Measurements from ENCODE around the gene SNHG17. TPM values are rescaled to one million over a fixed set of nuclear protein-coding genes. Genes with fewer than 3 reads are reported as not detected.
"Not testable (repeated sequence)": the region's sequence is repeated elsewhere in the genome, so short reads cannot be mapped to it uniquely, and the experiment has no call there.

The SNHG17 gene
- total RNA-seq, 2 experiments from 2014 or later, result 154 to 159 TPM

GRCh38 chr20:38445901-38446425 lies 10.8 kb upstream of the SNHG17 start:
- DNase-seq (no peak), ATAC-seq (no peak)
- TF ChIP-seq CTCF (IDR thresholded peaks at IDR 0.05), result no peak
- peaks cover 13% of the 10 kb centered on the region for H3K36me3 Mint-ChIP-seq (ENCODE audit: low read depth)
- ChIA-PET POLR2A (interaction anchor here (1.0 to 6.6 kb wide), 11 partner anchors 9 to 38 kb away, joined by 3 to 165 read pairs (median 7); partner anchors contain the start of genes RALGAPB and SNHG17), CTCF (interaction anchor here (0.8 to 5.2 kb wide), 15 partner anchors 8 to 316 kb away, joined by 3 to 101 read pairs (median 5); partner anchors contain the start of genes RALGAPB and SNHG17)
- intact Hi-C loops (cut with micrococcal nuclease), result no loop called here
- H3K4me3 Mint-ChIP-seq, result peak overlapping the region; percentile 78
- H3K27me3 Mint-ChIP-seq, result no peaks in the 10 kb centered on the region
- peak overlapping the region; percentile 84 for H3K27ac Mint-ChIP-seq
- peaks cover 40% of the 10 kb centered on the region for H3K4me1 Mint-ChIP-seq (ENCODE audit: low read depth)
- H3K9me3 Mint-ChIP-seq, result no peaks in the 10 kb centered on the region

DNA sequence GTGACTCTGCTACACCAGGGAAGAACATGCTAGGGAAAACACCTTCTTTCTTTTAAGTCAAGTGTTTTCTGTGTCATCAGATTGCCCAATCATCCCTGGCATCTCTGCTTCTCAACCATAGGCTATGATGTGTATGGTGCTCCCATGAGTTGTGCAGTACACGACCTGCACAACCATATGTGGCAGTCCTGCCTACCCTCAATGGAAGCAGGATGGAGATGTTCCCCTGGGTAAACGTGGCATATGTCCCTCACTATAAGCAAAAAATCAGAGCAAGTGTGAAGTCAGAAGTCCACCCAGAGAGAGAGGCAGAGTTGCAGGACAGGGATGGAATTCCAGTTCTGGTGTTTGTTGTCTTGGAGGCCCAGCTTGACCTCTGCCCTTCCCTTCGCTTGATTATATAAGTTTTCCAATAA lies 10.3 kb upstream of the SNHG17 start:
- Mint-ChIP-seq H3K4me3 (no peak overlapping the region), H3K27me3 (no peaks in the 10 kb centered on the region), H3K36me3 (ENCODE audit: low read depth) (peaks cover 9% of the 10 kb centered on the region), H3K4me1 (ENCODE audit: low read depth) (peaks cover 34% of the 10 kb centered on the region), H3K27ac (peak overlapping the region; percentile 49), H3K9me3 (no peaks in the 10 kb centered on the region)
- no peak for DNase-seq
- no peak for TF ChIP-seq CTCF (IDR thresholded peaks at IDR 0.05)
- intact Hi-C loops (cut with micrococcal nuclease), result no loop called here
- ChIA-PET CTCF (interaction anchor here (0.9 to 5.2 kb wide), 12 partner anchors 8 to 106 kb away, joined by 3 to 101 read pairs (median 6); partner anchors contain the start of genes RALGAPB and SNHG17), POLR2A (interaction anchor here (1.0 to 6.6 kb wide), 6 partner anchors 8 to 38 kb away, joined by 3 to 165 read pairs (median 10); partner anchors contain the start of genes RALGAPB and SNHG17)
- no peak for ATAC-seq

GRCh38 chr20:38441916-38442315 lies 6.8 kb upstream of the SNHG17 start:
- Mint-ChIP-seq H3K36me3 (ENCODE audit: low read depth) (no peaks in the 10 kb centered on the region), H3K4me3 (no peak overlapping the region), H3K27ac (no peak overlapping the region), H3K4me1 (ENCODE audit: low read depth) (peaks cover 8% of the 10 kb centered on the region), H3K27me3 (peaks cover 3% of the 10 kb centered on the region), H3K9me3 (no peaks in the 10 kb centered on the region)
- DNase-seq, result no peak
- CTCF ChIA-PET, result no interaction called here
- ATAC-seq, result no peak
- intact Hi-C loops (cut with micrococcal nuclease), result no loop called here
- TF ChIP-seq CTCF (IDR thresholded peaks at IDR 0.05), result no peak
- POLR2A ChIA-PET, result interaction anchor here (1.2 to 4.1 kb wide), 2 partner anchors 10 to 16 kb away, joined by 3 to 15 read pairs; no protein-coding TSS in a partner anchor

DNA sequence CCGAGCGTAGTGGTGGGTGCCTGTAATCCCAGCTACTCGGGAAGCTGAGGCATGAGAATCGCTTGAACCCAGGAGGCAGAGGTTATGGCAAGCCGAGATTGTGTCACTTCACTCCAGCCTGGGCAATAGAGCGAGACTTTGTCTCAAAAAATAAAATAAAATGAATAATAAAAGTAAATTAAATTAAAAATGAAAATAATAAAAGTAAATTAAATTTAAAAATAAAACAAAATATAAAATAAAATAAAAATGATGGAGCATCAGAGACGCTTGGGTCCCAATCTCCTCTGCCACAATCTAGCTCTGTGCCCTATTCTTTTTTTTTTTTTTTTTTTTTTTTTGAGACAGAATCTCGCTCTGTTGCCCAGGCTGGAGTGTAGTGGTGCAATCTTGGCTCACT lies 6.0 kb upstream of the SNHG17 start:
- POLR2A ChIA-PET, result interaction anchor here (1.5 to 4.1 kb wide), 2 partner anchors 9 to 13 kb away, joined by 5 to 15 read pairs; no protein-coding TSS in a partner anchor
- ATAC-seq; H3K27ac Mint-ChIP-seq; CTCF ChIA-PET; H3K4me3 Mint-ChIP-seq; H3K4me1 Mint-ChIP-seq (ENCODE audit: low read depth); H3K27me3 Mint-ChIP-seq; H3K36me3 Mint-ChIP-seq (ENCODE audit: low read depth); DNase-seq; H3K9me3 Mint-ChIP-seq; intact Hi-C loops (cut with micrococcal nuclease): not testable (repeated sequence)

GRCh38 chr20:38437796-38438195 lies 2.7 kb upstream of the SNHG17 start:
- no peak for ATAC-seq
- H3K27ac Mint-ChIP-seq, result no peak overlapping the region
- TF ChIP-seq CTCF (IDR thresholded peaks at IDR 0.05), result no peak
- H3K36me3 Mint-ChIP-seq (ENCODE audit: low read depth), result peaks cover 24% of the 10 kb centered on the region
- H3K4me3 Mint-ChIP-seq, result no peak overlapping the region
- intact Hi-C loops (cut with micrococcal nuclease), result no loop called here
- peaks cover 7% of the 10 kb centered on the region for H3K4me1 Mint-ChIP-seq (ENCODE audit: low read depth)
- POLR2A ChIA-PET, result interaction anchor here (1.9 kb wide), 1 partner anchor 8 kb away, joined by 14 read pairs; no protein-coding TSS in a partner anchor
- no peak for DNase-seq
- no peaks in the 10 kb centered on the region for H3K9me3 Mint-ChIP-seq
- CTCF ChIA-PET, result interaction anchor here (1.6 kb wide), 1 partner anchor 8 kb away, joined by 7 read pairs; no protein-coding TSS in a partner anchor
- peaks cover 3% of the 10 kb centered on the region for H3K27me3 Mint-ChIP-seq
